HEK293 (cell line): ENCODE measurements around the gene NR2F1-AS1.

ENCODE experiments used
- CTCF ChIA-PET: fragments of 350-600 bp; formaldehyde crosslinking; extraction: SDS; loops from one replicate; lab custom pipeline; 2021; ENCODE audit warnings: antibody characterized with exemption; lab: Yijun Ruan, JAX
- POLR2A ChIA-PET: fragments of 300-600 bp; formaldehyde crosslinking; extraction: SDS; loops from one replicate; lab custom pipeline; 2020; ENCODE audit warnings: antibody characterized with exemption, inconsistent platforms; lab: Yijun Ruan, JAX
- H3K27ac ChIP-seq: fragments of 200-500 bp; sonication (Bioruptor generic); 2 replicates; pipeline ENCODE4 v1.5.1; 2014; ENCODE audit warnings: low read depth, low read length, control low read depth, inconsistent platforms; ENCODE audit errors: extremely low read depth
- H3K36me3 ChIP-seq, 2 experiments: fragments of 200-500 bp in 1 of 2; sonication (Bioruptor generic) in 1 of 2; 1 replicate in 1 of 2; 2 replicates in 1 of 2; pipeline ENCODE4 v1.5.1; 2014 to 2017; ENCODE audit warnings: inconsistent platforms in 2 of 2, low read length in 2 of 2; ENCODE audit not compliant: control insufficient read depth in 2 of 2, insufficient read depth in 1 of 2
- H3K4me1 ChIP-seq: fragments of 200-500 bp; sonication (Bioruptor generic); 2 replicates; pipeline ENCODE4 v1.5.1; 2014; ENCODE audit warnings: mild to moderate bottlenecking, low read length, inconsistent platforms; ENCODE audit not compliant: control insufficient read depth, insufficient read depth
- H3K4me3 ChIP-seq: 2 replicates; pipeline ENCODE4 v1.5.1; 2011; ENCODE audit warnings: low read depth, mild to moderate bottlenecking, control low read depth, low read length, moderate library complexity
- H3K9me3 ChIP-seq: fragments of 200-500 bp; sonication (Bioruptor generic); 2 replicates; pipeline ENCODE4 v1.5.1; 2014; ENCODE audit warnings: low read depth, low read length, inconsistent platforms; ENCODE audit not compliant: control insufficient read depth, insufficient read depth
- GFI1B ChIP-seq: fragments of 450-650 bp; formaldehyde crosslinking; IDR thresholded peaks from 2 replicates; pipeline ENCODE4 v1.5.1; 2016; ENCODE audit warnings: missing biosample characterization, missing genetic modification characterization
- KLF1 ChIP-seq: fragments of 450-650 bp; formaldehyde crosslinking; IDR thresholded peaks from 2 replicates; pipeline ENCODE4 v1.5.1; 2016; ENCODE audit warnings: missing biosample characterization, missing genetic modification characterization
- MZF1 ChIP-seq: fragments of 450-650 bp; formaldehyde crosslinking; IDR thresholded peaks from 2 replicates; pipeline ENCODE4 v1.5.1; 2017; ENCODE audit warnings: missing biosample characterization, missing genetic modification characterization, borderline replicate concordance
- REPIN1 ChIP-seq: fragments of 450-650 bp; formaldehyde crosslinking; IDR thresholded peaks from 2 replicates; pipeline ENCODE4 v1.5.1; 2017; ENCODE audit warnings: missing biosample characterization, missing genetic modification characterization, low read depth
- ZBTB21 ChIP-seq: fragments of 450-650 bp; formaldehyde crosslinking; IDR thresholded peaks from 2 replicates; pipeline ENCODE4 v1.5.1; 2017; ENCODE audit warnings: missing biosample characterization, missing genetic modification characterization
- ZNF2 ChIP-seq: fragments of 450-650 bp; formaldehyde crosslinking; IDR thresholded peaks from 2 replicates; pipeline ENCODE4 v1.5.1; 2016; ENCODE audit warnings: missing biosample characterization, missing genetic modification characterization
- ZNF211 ChIP-seq: fragments of 450-650 bp; formaldehyde crosslinking; IDR thresholded peaks from 2 replicates; pipeline ENCODE4 v1.5.1; 2016; ENCODE audit warnings: low read depth, missing biosample characterization, missing genetic modification characterization
- ZNF335 ChIP-seq: fragments of 450-650 bp; formaldehyde crosslinking; conservative IDR thresholded peaks from 2 replicates; pipeline ENCODE4 v1.5.1; 2016; ENCODE audit warnings: missing biosample characterization, missing genetic modification characterization
- ZNF366 ChIP-seq: fragments of 450-650 bp; formaldehyde crosslinking; conservative IDR thresholded peaks from 2 replicates; pipeline ENCODE4 v1.5.1; 2016; ENCODE audit warnings: missing biosample characterization, missing genetic modification characterization
- ZNF391 ChIP-seq: fragments of 450-650 bp; formaldehyde crosslinking; IDR thresholded peaks from 2 replicates; pipeline ENCODE4 v1.5.1; 2016; ENCODE audit warnings: low read depth, missing biosample characterization, missing genetic modification characterization, borderline replicate concordance
- ZSCAN30 ChIP-seq: fragments of 450-650 bp; IDR thresholded peaks from 2 replicates; pipeline ENCODE4 v1.5.1; 2018; ENCODE audit warnings: missing biosample characterization, mild to moderate bottlenecking, missing genetic modification characterization, moderate library complexity
- TF ChIP-seq, protein P1 (sequence below): fragments of 450-650 bp; formaldehyde crosslinking; IDR thresholded peaks from 2 replicates; pipeline ENCODE4 v1.5.1; 2016; ENCODE audit warnings: missing biosample characterization, missing genetic modification characterization
- TF ChIP-seq, protein P2 (sequence below): fragments of 450-650 bp; formaldehyde crosslinking; IDR thresholded peaks from 2 replicates; pipeline ENCODE4 v1.5.1; 2016; ENCODE audit warnings: missing biosample characterization, missing genetic modification characterization, low read depth
- TF ChIP-seq, protein P3 (sequence below): fragments of 450-650 bp; formaldehyde crosslinking; IDR thresholded peaks from 2 replicates; pipeline ENCODE4 v1.5.1; 2016; ENCODE audit warnings: missing biosample characterization, missing genetic modification characterization
- TF ChIP-seq, protein P4 (sequence below): fragments of 450-650 bp; formaldehyde crosslinking; IDR thresholded peaks from 2 replicates; pipeline ENCODE4 v1.5.1; 2016; ENCODE audit warnings: missing biosample characterization, missing genetic modification characterization

Gene NR2F1-AS1

GRCh38 chr5:93599399-93600120, 18.5 kb upstream of the NR2F1-AS1 start (continued):
- TF ChIP-seq, protein P1, sequence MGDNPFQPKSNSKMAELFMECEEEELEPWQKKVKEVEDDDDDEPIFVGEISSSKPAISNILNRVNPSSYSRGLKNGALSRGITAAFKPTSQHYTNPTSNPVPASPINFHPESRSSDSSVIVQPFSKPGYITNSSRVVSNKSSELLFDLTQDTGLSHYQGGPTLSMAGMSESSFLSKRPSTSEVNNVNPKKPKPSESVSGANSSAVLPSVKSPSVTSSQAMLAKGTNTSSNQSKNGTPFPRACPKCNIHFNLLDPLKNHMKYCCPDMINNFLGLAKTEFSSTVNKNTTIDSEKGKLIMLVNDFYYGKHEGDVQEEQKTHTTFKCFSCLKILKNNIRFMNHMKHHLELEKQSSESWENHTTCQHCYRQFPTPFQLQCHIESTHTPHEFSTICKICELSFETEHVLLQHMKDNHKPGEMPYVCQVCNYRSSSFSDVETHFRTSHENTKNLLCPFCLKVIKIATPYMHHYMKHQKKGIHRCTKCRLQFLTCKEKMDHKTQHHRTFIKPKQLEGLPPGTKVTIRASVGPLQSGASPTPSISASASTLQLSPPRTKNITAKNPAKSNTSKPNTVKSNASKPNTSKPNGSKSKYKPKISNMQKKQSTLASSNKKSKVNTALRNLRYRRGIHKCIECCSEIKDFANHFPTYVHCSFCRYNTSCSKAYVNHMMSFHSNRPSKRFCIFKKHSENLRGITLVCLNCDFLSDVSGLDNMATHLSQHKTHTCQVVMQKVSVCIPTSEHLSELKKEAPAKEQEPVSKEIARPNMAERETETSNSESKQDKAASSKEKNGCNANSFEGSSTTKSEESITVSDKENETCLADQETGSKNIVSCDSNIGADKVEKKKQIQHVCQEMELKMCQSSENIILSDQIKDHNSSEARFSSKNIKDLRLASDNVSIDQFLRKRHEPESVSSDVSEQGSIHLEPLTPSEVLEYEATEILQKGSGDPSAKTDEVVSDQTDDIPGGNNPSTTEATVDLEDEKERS (tag by site-specific recombination) = no peak
- TF ChIP-seq KLF1 (tag by site-specific recombination) (no peak), ZSCAN30 (tag by site-specific recombination) (0 out of 2 replicates have a peak, but pooled peaks have one; percentile 17), ZNF2 (tag by site-specific recombination) (no peak), ZNF335 (peak; percentile 70)

DNA sequence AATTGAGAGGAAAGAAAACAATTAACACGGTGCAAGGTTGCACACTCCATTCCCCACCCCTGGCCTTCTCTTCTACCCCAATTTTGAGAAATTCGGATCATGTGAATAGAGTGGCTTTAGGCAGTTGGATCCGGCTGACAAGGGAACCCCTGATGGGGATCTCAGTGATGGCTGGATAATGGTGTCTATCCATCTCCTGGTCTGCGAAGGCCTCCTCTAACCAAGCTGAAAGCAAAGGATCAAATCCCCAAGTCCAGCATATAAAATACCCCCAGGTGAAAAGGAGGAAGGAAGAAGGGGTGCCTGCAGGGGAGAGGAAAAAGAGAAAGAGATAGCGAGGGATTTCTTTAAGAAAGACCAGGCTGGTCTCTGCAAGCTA, 18.0 kb upstream of the NR2F1-AS1 start:
- Histone ChIP-seq H3K9me3 (no peaks in the 10 kb centered on the region), H3K27ac (peak overlapping the region; percentile 84), H3K4me3 (no peak overlapping the region), H3K4me1 (peaks cover 38% of the 10 kb centered on the region), H3K36me3 (peaks cover 7 to 14% of the 10 kb centered on the region in 2 experiments)
- TF ChIP-seq, protein P2, sequence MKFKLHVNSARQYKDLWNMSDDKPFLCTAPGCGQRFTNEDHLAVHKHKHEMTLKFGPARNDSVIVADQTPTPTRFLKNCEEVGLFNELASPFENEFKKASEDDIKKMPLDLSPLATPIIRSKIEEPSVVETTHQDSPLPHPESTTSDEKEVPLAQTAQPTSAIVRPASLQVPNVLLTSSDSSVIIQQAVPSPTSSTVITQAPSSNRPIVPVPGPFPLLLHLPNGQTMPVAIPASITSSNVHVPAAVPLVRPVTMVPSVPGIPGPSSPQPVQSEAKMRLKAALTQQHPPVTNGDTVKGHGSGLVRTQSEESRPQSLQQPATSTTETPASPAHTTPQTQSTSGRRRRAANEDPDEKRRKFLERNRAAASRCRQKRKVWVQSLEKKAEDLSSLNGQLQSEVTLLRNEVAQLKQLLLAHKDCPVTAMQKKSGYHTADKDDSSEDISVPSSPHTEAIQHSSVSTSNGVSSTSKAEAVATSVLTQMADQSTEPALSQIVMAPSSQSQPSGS = no peak
- TF ChIP-seq GFI1B (tag by site-specific recombination) = 0 out of 2 replicates have a peak, but pooled peaks have one; percentile 1
- TF ChIP-seq, protein P3, sequence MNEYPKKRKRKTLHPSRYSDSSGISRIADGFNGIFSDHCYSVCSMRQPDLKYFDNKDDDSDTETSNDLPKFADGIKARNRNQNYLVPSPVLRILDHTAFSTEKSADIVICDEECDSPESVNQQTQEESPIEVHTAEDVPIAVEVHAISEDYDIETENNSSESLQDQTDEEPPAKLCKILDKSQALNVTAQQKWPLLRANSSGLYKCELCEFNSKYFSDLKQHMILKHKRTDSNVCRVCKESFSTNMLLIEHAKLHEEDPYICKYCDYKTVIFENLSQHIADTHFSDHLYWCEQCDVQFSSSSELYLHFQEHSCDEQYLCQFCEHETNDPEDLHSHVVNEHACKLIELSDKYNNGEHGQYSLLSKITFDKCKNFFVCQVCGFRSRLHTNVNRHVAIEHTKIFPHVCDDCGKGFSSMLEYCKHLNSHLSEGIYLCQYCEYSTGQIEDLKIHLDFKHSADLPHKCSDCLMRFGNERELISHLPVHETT (tag by site-specific recombination) = peak; percentile 2; the same call in 1 of the 2 replicates
- TF ChIP-seq ZNF391 (tag by site-specific recombination) = no peak
- no peak for TF ChIP-seq ZNF211 (tag by site-specific recombination)
- no peak for TF ChIP-seq REPIN1 (tag by site-specific recombination)
- TF ChIP-seq, protein P1 (tag by site-specific recombination) = no peak
- peak; percentile 74; the same call in 1 of the 2 replicates for TF ChIP-seq MZF1 (tag by site-specific recombination)
- TF ChIP-seq ZBTB21 (tag by site-specific recombination) = peak; percentile 3; the same call in 1 of the 2 replicates
- peak; percentile 48 for TF ChIP-seq ZNF366 (tag by site-specific recombination)
- TF ChIP-seq, protein P4, sequence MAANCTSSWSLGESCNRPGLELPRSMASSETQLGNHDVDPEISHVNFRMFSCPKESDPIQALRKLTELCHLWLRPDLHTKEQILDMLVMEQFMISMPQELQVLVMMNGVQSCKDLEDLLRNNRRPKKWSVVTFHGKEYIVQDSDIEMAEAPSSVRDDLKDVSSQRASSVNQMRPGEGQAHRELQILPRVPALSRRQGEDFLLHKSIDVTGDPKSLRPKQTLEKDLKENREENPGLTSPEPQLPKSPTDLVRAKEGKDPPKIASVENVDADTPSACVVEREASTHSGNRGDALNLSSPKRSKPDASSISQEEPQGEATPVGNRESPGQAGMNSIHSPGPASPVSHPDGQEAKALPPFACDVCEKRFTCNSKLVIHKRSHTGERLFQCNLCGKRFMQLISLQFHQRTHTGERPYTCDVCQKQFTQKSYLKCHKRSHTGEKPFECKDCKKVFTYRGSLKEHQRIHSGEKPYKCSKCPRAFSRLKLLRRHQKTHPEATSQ (tag by site-specific recombination) = no peak
- CTCF ChIA-PET = interaction anchor here (0.6 kb wide), 1 partner anchor 712 kb away, joined by 3 read pairs; no protein-coding TSS in a partner anchor
- POLR2A ChIA-PET = interaction anchor here (1.4 kb wide), 1 partner anchor 14 kb away, joined by 3 read pairs; no protein-coding TSS in a partner anchor
